GM19025 (cell line): Measurements from ENCODE around the gene ADAMTS3.
"Not testable (repeated sequence)": the region's sequence is repeated elsewhere in the genome, so short reads cannot be mapped to it uniquely, and the experiment has no call there.

Experiments
- ATAC-seq: cut with Tn5 transposase; IDR thresholded peaks from one replicate; pipeline ENCODE4 v1.9.1; 2021; ENCODE audit warnings: mild to moderate bottlenecking, low read depth, moderate library complexity; ENCODE audit not compliant: unreplicated experiment

The ADAMTS3 gene

GRCh38 chr4:72484981-72485380 lies 84.0 kb downstream of the ADAMTS3 start:
- ATAC-seq, result no peak

DNA sequence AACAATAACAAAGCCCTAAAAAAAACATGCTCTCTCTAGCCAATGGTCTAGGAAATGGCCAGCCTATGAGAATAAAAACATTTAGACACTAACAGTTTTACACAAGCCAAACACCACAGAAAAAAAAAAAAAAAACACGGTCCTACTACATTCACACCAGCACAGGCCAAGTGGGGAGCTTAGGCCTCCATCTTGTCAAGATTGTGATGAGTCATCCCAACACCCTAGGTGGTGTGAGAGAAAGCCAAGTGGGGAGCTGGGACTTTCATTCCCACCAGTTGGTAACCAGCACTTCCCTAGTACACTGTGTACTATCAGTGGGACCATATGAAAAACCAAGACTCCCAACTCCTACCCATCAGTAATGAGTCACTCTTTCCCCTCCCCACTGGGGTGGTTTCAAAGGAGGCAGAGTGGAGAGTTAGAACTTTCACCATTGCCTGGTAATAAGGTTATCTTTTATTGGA lies 95.6 kb downstream of the ADAMTS3 start:
- ATAC-seq, result no peak

GRCh38 chr4:72471816-72472215 lies 97.2 kb downstream of the ADAMTS3 start:
- no peak for ATAC-seq

GRCh38 chr4:72468904-72469502 lies 100.0 kb downstream of the ADAMTS3 start:
- no peak for ATAC-seq

DNA sequence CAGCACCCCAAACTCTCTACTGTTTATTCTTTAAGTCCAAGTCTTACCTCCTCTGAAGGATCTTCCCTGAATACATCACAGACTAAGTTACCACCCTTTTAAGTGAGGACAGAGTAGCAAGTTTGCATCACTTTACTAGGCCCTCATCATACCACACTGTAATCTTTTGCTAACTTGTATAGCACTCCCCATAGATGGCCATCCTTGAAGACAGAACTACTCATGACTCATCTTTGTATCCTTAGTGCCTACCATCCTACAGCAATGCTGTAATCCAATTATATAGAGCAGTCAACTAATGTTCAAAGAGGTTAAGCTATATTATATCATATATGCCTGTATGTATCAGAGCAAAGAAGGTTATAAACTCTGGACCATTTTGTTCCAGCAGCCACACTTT lies 101.4 kb downstream of the ADAMTS3 start:
- ATAC-seq, result no peak

DNA sequence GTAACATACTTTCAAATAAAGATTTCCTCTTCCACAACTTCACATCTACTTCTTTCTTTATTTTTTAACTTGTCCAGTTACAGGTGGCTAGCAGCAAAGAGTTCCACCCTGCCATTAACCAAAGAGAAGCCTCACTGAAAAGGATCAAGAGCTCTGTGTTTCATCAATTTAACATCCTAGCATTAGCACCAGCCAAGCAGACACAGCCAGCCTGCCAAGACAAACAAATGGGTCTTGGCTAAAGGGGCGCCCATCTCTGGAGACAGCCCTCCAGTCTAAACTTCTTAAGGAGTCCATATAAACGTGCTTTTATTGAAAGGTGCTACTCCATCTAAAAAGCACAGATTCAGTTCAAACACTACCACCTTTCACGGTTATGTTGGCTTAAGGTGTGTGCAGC lies 105.3 kb downstream of the ADAMTS3 start:
- no peak for ATAC-seq

GRCh38 chr4:72457158-72457557 lies 111.9 kb downstream of the ADAMTS3 start:
- no peak for ATAC-seq

DNA sequence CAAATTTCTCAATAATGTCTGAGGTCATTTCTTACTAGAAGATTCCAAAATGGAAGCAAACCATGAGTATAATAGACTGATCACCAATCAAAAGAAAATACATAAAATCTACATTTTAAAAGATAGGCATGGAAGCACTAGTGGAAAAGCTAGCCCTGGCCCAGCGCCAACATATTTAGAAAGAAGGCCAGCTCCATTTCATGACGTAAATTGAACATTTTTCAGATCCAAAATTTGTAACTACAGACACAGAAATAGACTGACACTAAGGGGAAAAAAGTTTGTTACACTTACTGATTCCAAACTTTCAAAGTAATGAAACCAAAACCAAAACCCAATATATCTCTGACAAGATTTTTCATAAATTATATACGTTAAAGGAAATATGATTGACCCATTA lies 117.7 kb downstream of the ADAMTS3 start:
- no peak for ATAC-seq

DNA sequence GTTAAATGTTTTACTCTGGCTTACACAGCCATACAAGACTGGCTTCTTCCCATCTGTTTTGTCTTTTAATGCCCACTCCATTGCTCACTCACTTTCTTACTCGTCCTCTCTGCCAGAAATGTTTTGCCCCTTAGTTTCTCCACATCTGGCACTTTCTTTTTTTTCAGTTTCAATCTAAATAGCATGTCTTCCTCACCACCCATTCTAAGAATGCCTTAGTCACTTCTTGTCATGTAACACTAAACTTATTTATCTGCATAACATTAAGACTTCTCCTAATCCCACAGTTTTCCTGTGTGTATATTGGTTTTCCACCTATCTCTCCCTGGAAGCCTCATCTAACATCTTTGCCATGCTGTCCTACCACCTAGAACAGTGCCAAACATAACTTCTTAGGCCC lies 119.3 kb downstream of the ADAMTS3 start:
- no peak for ATAC-seq

- no peak for ATAC-seq
These were observed 120.8 kb downstream of the ADAMTS3 start for GRCh38 chr4:72448231-72448630.

DNA sequence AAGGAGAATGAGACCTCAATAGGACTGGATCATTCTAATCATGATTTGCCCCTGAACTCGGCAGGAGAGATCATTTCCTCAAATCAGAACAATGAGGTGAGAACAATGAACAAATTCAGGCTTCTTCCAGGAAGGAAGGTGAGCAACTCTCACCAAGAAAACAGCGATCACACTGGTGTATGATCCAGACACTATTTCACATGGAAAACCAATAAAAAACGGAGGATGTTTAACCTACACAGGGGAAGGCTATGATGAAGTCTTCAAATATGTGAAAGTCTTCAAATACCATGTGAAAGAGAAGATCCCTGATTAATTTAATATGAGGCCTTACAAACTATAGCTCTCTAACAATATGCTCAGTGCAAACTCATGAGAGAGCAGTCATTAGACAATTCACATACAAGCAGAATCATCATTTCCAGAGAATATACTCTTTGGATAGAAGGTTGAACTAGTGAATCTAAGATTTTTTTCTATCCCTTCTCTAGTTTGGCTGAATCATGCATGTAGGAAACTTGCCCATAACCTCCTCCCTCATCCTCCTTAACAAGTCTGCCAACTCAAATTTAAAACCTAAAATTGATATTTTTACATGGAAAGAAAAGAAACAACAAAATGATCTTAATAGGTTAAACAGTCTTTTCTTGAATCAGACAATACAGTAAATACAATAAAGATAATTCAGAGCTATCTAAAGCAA lies 122.5 kb downstream of the ADAMTS3 start:
- ATAC-seq, result no peak

GRCh38 chr4:72444092-72444491 lies 124.9 kb downstream of the ADAMTS3 start:
- no peak for ATAC-seq

GRCh38 chr4:72442715-72443114 lies 126.3 kb downstream of the ADAMTS3 start:
- ATAC-seq, result no peak

DNA sequence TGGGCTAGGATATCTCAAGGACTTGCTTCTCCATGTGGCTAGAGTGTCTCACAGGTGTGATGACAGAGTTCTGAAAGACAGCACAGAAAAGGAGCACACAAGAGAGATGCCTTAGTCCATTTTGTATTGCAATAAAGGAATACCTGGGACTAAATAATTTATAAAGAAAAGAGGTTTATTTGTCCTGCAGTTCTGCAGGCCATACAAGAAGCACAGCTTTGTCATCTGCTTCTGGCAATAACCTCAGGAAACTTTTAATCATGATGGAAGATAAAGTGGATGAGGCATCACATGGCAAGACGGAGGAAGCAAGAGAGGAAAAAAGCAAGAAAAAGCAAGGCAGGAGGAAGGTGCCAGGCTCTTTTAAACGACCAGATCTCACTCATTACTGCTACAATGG lies 126.9 kb downstream of the ADAMTS3 start:
- ATAC-seq, result no peak

GRCh38 chr4:72440386-72440785 lies 128.6 kb downstream of the ADAMTS3 start:
- ATAC-seq, result no peak

DNA sequence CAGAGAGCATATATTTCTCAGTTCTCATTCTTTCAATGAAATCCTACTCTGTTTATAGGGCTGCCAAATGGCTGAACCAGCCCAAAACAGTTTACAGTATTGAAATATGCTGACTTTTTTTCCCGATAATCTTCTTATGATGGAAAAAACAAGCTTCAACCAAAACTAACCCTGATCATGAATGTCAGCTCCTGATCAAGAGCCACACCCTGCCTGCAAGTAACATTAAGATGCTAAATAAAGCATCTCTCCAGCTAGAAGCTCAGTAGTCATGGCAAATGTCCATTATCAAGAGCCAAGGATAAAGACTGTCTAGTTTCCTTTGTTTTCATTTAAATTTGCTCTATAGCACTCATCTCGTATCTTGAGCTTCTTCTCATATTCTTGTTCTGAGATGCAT lies 136.0 kb downstream of the ADAMTS3 start:
- ATAC-seq, result no peak

GRCh38 chr4:72432282-72432681 lies 136.7 kb downstream of the ADAMTS3 start:
- no peak for ATAC-seq

DNA sequence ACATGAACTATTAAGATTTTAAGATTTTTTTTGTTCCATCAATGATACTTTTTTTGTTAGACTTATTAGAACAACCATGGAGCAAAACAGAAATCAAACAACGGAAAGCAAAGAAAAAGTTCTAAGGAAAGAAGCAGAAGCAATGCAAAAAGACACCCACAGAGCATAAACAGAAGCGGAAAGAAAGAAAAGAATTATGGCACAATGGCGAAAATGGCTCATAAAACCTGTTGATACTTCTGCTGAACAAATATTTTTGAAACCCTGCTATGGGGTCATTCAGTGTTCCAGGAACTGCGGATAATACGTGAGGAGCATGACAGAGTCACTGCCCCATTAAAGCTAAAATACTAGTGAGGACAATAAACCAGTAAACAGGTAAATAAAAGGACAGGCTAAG lies 138.0 kb downstream of the ADAMTS3 start:
- ATAC-seq, result no peak

DNA sequence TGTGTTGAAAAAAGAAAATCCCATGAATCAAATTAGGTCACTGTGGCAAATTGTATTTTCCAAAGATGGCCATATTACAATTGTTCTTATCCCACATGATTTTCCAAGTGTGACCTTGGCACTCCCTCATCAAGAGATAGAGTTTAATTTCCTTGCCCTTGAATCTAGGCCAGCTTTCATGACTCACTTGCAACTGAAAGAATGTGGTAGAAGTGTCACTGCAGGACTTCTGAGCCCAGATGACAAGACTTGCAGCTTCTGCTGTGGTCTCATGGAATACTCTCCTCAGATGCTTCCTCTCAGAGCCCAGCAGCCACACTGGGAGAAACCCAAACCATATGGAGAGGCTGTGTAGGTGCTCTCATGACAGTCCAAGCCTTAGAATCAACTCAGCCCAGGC lies 139.0 kb downstream of the ADAMTS3 start:
- ATAC-seq, result no peak

DNA sequence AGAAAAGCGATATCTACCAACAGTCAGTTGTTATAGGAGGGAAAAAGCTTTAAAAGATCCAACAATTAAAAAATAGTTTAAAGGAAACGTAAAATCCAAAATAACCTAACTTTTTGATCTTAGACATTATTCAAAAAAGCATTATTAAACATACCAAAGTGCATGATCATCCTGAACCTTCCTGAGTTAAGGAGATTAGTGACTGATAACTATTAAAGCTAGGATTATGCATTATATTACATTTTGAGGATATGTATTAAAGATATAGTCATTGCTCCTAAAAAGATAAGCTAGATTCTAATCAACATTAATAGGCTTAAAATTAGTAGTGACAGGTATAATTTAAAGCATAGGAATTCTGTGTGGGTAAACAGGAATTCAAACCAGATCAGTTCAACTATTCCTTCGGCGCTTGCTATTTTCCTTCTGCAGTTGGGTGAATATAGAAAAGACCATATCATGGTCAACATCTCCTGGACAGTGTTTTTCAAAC lies 139.6 kb downstream of the ADAMTS3 start:
- ATAC-seq, result no peak

GRCh38 chr4:72427057-72427456 lies 142.0 kb downstream of the ADAMTS3 start:
- no peak for ATAC-seq

GRCh38 chr4:72425908-72426307 lies 143.1 kb downstream of the ADAMTS3 start:
- not testable (repeated sequence) for ATAC-seq
